Motor neuron (in vitro differentiated cells): ENCODE measurements around the gene GTF2IRD1. TPM values are rescaled to one million over a fixed set of nuclear protein-coding genes. Genes with fewer than 3 reads are reported as not detected.
A peak's percentile ranks its signal among the peaks of the same experiment; 100 is the strongest.
"Not testable (repeated sequence)": the region's sequence is repeated elsewhere in the genome, so short reads cannot be mapped to it uniquely, and the experiment has no call there.

Experiments
- ATAC-seq, 8 experiments: fragments of 200-7000 bp; cut with Tn5 transposase; replicated peaks in 6 of 8; 2 replicates each; pipeline ENCODE4 v1.8.0; 2021; ENCODE audit warnings: mild to moderate bottlenecking in 8 of 8, moderate library complexity in 8 of 8
- H3K27ac ChIP-seq, 2 donors: fragments of 250-450 bp; sonication (Bioruptor Pico); 2 replicates each; pipeline ENCODE4 v1.9.0; 2021; ENCODE audit warnings: antibody characterized with exemption in 2 of 2, mild to moderate bottlenecking in 2 of 2, moderate library complexity in 1 of 2
- H3K4me1 ChIP-seq, 2 donors: fragments of 250-450 bp; sonication (Bioruptor Pico); replicated peaks in 1 of 2; 2 replicates each; pipeline ENCODE4 v1.6.1; 2021; ENCODE audit warnings: antibody characterized with exemption in 2 of 2, mild to moderate bottlenecking in 2 of 2, moderate library complexity in 1 of 2
- H3K4me3 ChIP-seq, 5 donors: fragments of 250-450 bp; sonication (Bioruptor Pico); 2 replicates each; pipeline ENCODE4 v1.9.0; 2021; ENCODE audit warnings: antibody characterized with exemption in 5 of 5, mild to moderate bottlenecking in 5 of 5, moderate library complexity in 4 of 5
- WGBS, 10 experiments: fragments of 450-650 bp; shearing (Covaris generic); methylation state at CpG; one replicate each; pipeline ENCODE4 v1.0.0; 2022; 5-methylcytosine and 5-hydroxymethylcytosine counted together
- in situ Hi-C, 9 experiments: fragments of 400-800 bp; cut with MboI; loops; one replicate each; pipeline ENCODE4 v1.15.0; 2021; ENCODE audit warnings: low sequenced_read_pairs in 9 of 9, low pct_unique_long_range_greater_than_20kb in 2 of 9; ENCODE audit not compliant: unreplicated experiment in 9 of 9
- total RNA-seq, 8 experiments: library from RNA; unstranded; fragments of 300-600 nt; gene quantifications; 2 replicates each; pipeline versions ENCODE4 v1.2.3 to v1.2.4, GENCODE V29; 2022

Gene GTF2IRD1
- total RNA-seq, 8 experiments from 2014 or later = 6.7 to 35.0 (median 24.3) TPM

DNA sequence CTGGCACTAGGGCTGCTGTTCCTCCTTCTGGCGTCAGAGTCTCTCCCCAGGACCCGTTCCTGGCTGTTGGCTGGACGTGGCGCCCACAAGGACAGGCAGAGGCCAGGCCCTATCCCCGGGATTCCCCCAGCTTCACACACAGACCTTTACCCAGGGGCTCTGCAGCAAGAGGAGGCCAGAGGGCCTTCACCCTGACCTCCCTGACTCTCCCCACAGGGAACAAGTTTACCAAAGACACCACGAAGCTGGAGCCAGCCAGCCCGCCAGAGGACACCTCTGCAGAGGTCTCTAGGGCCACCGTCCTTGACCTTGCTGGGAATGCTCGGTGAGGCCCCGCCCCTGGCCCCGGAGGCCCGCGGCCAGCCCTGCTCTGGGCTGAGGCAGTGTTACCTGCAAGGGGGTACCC is 82.2 kb downstream of the GTF2IRD1 start:
- in situ Hi-C loops = no loop called here
- no peak for ATAC-seq
- Histone ChIP-seq H3K4me3 (no peak overlapping the region), H3K27ac (no peak overlapping the region), H3K4me1 (no peaks in the 10 kb centered on the region)
- WGBS, 10 experiments = 79 to 100% (median 91%) methylated on average over 1 to 6 of the region's 13 CpGs; no CpG with 5 or more reads in 7 of the 10 experiments

DNA sequence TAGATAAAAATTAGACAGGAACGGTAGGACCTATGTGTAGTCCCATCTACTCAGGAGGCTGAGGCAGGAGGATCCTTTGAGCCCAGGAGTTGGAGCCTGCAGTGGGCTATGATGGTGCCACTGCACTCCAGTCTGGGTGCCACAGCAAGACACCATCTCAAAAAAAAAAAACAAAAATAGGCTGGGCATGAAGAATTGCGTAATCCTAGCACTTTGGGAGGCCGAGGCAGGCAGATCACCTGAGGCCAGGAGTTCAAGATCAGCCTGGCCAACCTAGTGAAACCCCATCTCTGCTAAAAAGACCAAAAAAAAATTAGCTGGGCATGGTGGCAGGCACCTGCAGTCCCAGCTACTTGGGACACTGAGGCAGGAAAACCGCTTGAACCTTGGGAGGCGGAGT is 88.2 kb downstream of the GTF2IRD1 start:
- H3K4me3 ChIP-seq, H3K4me1 ChIP-seq, ATAC-seq, H3K27ac ChIP-seq, in situ Hi-C loops: not testable (repeated sequence)
- 79 to 100% (median 94%) methylated on average over 1 to 5 of the region's 5 CpGs for WGBS, 10 experiments

DNA sequence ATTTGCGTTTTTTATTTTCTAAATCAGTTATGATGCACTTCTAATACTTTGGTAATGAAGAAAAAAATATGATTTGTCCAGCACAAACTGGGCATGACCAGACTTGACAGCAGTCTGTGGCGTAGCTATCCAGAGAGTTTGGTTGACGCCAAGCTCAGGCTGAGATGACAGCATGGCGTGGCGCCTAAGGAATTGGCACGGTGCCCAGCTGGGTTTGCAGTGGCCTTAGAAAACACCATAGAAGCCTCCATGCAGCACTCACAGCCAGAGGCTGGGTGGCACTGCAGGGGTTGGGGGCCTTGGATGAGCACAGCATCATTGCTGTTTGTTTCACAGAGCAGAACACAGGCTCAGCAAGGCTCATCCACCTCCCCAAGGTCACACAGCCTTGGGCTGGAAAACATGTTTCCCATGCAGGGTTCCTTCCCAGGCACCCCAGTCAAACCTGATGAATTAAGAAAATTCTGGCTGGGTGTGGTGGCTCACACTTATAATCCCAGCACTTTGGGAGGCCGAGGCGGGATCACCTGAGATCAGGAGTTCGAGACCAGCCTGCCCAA is 88.9 kb downstream of the GTF2IRD1 start:
- no peak overlapping the region for H3K4me3 ChIP-seq
- ATAC-seq = peak in 1 of 8 experiments; percentile 47
- WGBS, 10 experiments = 51 to 100% (median 91%) methylated on average over 1 to 7 of the region's 9 CpGs; no CpG with 5 or more reads in 1 of the 10 experiments
- H3K27ac ChIP-seq = no peak overlapping the region
- in situ Hi-C loops = no loop called here
- H3K4me1 ChIP-seq = no peaks in the 10 kb centered on the region

DNA sequence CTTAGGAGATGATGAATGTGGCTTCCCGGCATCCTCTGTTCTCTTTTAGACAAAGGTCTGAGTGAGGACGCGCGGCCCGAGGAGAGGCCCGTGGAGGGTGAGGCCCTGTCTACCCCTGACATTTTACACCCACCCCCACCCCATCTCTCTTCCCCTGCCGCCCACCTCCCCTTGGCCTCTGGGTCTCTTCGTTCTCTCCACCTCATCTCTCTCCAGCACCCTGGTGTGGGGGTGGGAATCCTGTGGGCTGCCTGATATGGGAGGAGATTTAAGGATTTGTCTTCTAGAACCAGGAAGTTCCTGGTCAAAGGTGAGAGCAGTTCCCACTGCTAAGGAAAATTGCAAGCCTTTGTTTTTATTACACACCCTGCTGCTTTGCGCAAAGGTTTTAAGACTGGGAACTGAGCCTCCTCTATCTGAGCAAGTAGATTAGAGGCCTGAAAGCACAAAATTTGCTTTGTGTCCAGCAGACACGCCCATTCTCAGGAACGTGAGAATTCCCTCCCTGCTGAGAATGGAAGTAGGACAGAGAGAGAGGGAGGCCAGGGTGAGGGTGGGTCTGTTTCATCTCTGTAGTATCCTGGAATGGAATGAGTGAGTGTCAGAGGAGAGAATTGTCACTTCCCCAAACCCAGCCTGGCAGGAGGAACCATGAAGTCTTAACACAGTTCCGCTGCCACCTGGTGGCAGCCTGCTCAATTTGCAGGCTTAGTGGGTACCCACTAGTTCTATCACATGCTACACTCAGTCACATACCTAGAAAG is 91.2 kb downstream of the GTF2IRD1 start:
- no peaks in the 10 kb centered on the region for H3K4me1 ChIP-seq
- no peak overlapping the region for H3K27ac ChIP-seq
- 70 to 87% (median 83%) methylated on average over 3 of the region's 12 CpGs; no CpG with 5 or more reads in 7 of the 10 experiments for WGBS, 10 experiments
- in situ Hi-C loops = no loop called here
- H3K4me3 ChIP-seq = no peak overlapping the region
- ATAC-seq = peak in 3 of 8 experiments; percentile 76 to 79 (median 77)

DNA sequence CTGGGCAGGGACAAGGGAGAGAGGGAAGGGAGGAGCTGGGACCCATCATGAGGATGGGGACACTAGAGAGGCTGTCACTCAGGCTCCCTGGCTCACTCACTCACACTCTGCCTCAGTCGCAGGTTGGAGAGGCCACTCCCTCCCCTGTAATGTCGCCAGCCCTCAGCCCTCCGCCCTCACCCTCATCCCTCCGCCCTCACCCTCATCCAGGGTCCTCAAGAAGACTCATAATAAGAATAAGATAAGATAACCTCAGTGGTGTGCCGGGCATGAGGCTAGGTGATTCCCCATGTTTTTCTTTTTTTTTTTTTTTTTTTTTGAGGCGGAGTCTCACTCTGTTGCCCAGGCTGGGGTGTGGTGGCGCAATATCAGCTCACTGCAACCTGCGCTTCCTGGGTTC is 92.2 kb downstream of the GTF2IRD1 start:
- H3K4me3 ChIP-seq = no peak overlapping the region
- in situ Hi-C loops = no loop called here
- WGBS, 10 experiments = 94 to 100% (median 100%) methylated on average over 1 to 3 of the region's 8 CpGs; no CpG with 5 or more reads in 5 of the 10 experiments
- H3K27ac ChIP-seq = no peak overlapping the region
- no peak for ATAC-seq
- H3K4me1 ChIP-seq = no peaks in the 10 kb centered on the region

DNA sequence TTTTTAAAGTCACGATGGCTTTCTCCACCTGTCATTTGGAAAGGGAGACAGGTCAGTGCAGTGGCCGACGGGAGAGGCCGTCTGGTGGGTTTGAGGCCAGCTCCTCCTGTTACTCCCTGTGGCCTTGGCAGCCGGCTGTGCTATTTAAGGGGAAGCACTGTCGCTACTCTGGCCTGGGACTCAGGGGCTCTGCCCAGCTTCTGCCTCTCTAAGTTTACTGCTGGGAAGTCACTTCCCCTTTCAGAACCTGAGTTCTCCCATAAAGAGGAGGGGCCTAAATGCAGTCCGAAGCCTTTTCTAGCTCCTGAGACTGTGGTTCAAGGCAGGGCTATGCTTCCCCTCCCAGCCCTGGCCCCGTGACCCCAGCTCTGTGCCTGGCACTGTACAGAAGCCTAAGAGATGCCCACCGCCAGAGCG is 99.9 kb downstream of the GTF2IRD1 start:
- not testable (repeated sequence) for ATAC-seq
- in situ Hi-C loops = loop anchor here in 3 of 9 experiments (25.0 kb wide), 2 partner anchors 116 to 141 kb away; no protein-coding TSS in a partner anchor
- WGBS, 10 experiments = 86% methylated on average over 4 of the region's 10 CpGs; no CpG with 5 or more reads in 9 of the 10 experiments

DNA sequence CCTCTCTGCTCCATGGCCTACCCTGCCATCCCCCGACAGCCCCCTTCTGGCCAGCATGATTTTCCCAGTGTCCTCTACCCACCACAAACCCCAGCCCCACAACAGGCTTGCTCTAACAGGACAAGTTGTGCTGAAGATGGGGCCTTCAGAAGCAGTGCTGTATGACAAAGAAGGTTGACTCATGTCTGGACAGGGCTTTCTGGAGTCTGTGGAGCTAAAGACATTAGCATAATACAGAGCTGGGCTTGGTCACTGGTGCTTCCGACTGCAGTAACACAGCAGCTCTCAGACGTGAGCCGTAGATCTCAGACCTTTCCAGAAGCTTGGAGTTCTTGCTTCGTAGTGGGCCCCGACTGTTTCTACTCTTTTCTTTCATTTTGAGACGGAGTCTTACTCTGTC is 100.5 kb downstream of the GTF2IRD1 start:
- peak in 7 of 8 experiments; percentile 18 to 100 (median 82) for ATAC-seq
- in situ Hi-C loops = loop anchor here in 3 of 9 experiments (25.0 kb wide), 2 partner anchors 117 to 142 kb away; no protein-coding TSS in a partner anchor

More for the DNA sequence above, 99.9 kb downstream of the GTF2IRD1 start:
- H3K4me3 ChIP-seq, H3K27ac ChIP-seq, H3K4me1 ChIP-seq: not testable (repeated sequence)

DNA sequence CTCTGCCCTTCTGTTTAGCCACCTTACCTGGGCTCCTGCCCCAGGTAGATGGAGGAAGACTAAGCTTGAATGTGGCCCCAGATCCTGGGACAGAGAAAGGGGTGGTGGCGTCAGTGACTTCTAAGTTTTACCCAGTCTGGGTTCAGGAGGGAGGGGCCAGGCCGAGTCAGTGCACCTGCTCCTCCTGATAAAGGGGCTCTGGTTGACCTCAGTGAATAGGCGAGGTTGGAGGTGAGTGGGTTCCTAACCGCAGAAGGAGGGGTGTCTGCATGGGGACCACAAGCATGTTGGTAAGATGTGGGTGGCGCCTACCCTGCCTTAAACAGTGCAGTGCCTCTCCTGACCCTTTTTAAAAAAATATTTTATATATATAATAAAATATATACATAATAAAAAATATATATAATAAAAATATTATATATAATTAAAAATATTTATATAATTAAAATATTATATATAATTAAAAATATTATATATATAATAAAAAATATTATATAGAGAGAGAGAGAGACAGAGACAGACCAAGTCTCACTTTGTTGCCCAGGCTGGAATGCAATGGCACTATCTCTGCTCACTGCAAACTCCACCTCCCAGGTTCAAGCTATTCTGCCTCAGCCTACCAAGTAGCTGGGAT is 106.5 kb downstream of the GTF2IRD1 start:
- Histone ChIP-seq H3K4me1 (no peaks in the 10 kb centered on the region), H3K4me3 (no peak overlapping the region), H3K27ac (no peak overlapping the region)
- ATAC-seq = no peak
- 100% methylated on average over 1 to 3 of the region's 5 CpGs; no CpG with 5 or more reads in 6 of the 10 experiments for WGBS, 10 experiments
- in situ Hi-C loops = loop anchor here in 4 of 9 experiments (10.0 to 25.0 kb wide), 3 partner anchors 123 to 148 kb away; no protein-coding TSS in a partner anchor

More for the DNA sequence above, 100.5 kb downstream of the GTF2IRD1 start:
- WGBS, 10 experiments = 80 to 100% (median 89%) methylated on average over 1 to 5 of the region's 7 CpGs; no CpG with 5 or more reads in 4 of the 10 experiments
- H3K27ac ChIP-seq = no peak overlapping the region
- no peaks in the 10 kb centered on the region for H3K4me1 ChIP-seq
- no peak overlapping the region for H3K4me3 ChIP-seq

DNA sequence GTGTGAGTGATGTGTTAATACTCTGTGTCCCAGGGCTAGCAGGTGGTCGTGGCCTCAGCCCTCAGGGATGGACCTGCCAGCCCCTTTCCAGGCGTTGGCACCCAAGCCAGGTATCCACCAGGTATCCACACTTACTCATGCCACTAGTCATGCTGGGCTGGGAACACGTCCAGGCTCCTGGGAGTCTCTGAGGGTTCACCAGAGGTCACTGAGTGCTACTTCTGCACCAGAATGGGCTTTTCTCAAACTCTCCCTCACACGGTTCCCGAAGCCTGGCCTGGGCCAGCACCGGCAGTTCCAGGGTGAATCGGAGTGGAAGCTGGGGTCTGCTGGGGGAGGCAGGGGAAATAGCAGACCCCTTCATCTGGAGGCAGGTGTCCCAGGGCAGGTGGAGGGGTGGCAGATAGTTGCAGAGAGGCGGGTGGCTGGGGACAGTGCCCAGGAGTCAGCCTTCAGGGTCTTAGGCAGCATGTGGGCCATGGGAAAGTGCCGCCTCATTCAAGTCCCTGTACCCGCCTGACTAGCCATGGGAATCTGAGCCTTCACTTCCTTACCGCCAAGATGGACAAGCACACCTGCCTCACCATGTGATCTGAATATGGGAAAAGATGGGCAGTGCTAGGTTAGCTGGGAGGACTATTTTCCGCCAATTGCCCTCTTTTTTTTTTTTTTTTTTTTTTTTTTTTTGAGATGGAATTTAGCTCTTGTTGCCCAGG is 108.3 kb downstream of the GTF2IRD1 start:
- H3K4me3 ChIP-seq = no peak overlapping the region
- H3K27ac ChIP-seq = no peak overlapping the region
- WGBS, 10 experiments = 100% methylated on average over 1 of the region's 12 CpGs; no CpG with 5 or more reads in 8 of the 10 experiments
- in situ Hi-C loops = loop anchor here in 4 of 9 experiments (10.0 to 25.0 kb wide), 3 partner anchors 125 to 150 kb away; no protein-coding TSS in a partner anchor
- H3K4me1 ChIP-seq = no peaks in the 10 kb centered on the region
- ATAC-seq = no peak

DNA sequence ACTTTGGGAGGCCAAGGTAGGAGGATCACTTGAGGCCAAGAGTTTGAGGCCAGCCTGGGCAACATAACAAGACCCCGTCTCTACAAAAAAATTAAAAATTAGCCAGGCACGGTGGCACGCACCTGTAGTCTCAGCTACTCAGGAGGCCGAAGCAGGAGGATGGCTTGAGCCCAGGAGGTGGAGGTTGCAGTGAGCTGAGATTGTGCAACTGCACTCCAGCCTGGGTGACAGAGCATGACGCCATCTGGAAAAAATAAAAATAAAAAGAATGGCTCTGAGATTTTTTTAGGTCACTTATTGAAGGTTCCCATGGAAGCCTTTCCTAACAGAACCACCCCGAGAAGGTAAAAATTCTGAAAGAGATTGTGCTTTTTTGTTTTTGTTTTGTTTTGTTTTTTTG is 109.9 kb downstream of the GTF2IRD1 start:
- H3K4me3 ChIP-seq, H3K4me1 ChIP-seq, ATAC-seq, H3K27ac ChIP-seq: not testable (repeated sequence)
- 33 to 100% (median 93%) methylated on average over 1 to 5 of the region's 6 CpGs; no CpG with 5 or more reads in 4 of the 10 experiments for WGBS, 10 experiments
- in situ Hi-C loops = loop anchor here in 4 of 9 experiments (10.0 to 25.0 kb wide), 3 partner anchors 126 to 151 kb away; no protein-coding TSS in a partner anchor

DNA sequence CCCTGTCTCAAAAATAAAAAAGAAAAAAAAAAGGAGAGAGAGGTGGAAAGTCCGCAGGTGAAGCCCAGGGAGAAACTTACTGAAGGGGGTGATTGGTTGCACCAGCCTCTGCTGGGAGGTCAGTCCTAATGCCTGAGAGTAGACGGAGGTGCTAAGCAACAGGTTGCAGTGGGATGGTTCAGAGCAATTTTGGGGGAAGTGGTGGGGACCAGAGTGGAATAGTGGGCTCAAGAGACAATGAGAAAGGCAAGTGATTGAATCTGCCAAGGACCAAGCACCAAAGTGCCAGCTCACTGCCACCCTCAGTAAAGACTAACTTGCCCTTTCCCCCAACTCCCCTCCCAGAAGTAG is 113.6 kb downstream of the GTF2IRD1 start:
- WGBS, 10 experiments = 80% methylated on average over 1 of the region's 2 CpGs; no CpG with 5 or more reads in 9 of the 10 experiments
- no peak for ATAC-seq
- H3K4me1 ChIP-seq = peaks cover 5 to 7% of the 10 kb centered on the region in 2 donors
- in situ Hi-C loops = loop anchor here in 4 of 9 experiments (10.0 to 25.0 kb wide), 3 partner anchors 130 to 155 kb away; no protein-coding TSS in a partner anchor
- H3K4me3 ChIP-seq = no peak overlapping the region
- no peak overlapping the region for H3K27ac ChIP-seq

DNA sequence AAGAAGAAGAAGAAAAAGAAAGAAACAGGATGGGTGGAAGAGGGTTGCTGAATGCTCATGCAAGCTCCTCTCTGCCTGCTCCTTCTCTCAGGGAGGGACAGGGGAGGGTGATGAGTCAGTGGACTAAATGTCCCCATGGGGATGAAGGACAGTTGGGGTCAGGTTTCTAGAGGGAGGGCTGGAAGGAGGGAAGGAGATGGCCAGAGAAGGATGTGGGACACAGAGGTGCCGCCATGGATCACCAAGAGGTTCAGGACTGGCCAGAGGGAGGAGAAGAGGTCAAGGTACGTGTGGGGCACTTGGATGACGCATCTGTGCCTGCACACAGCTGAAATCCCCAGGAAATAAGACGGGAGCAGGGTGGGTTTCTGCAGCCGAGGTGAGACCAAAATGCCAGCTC is 115.0 kb downstream of the GTF2IRD1 start:
- in situ Hi-C loops = loop anchor here in 4 of 9 experiments (10.0 to 25.0 kb wide), 3 partner anchors 131 to 156 kb away; no protein-coding TSS in a partner anchor
- Histone ChIP-seq H3K27ac (peak overlapping the region in 1 of 2 donors; percentile 55), H3K4me1 (peaks cover 5 to 7% of the 10 kb centered on the region in 2 donors), H3K4me3 (no peak overlapping the region)
- 0 to 84% methylated on average over 1 to 3 of the region's 5 CpGs; no CpG with 5 or more reads in 8 of the 10 experiments for WGBS, 10 experiments
- ATAC-seq = peak in 5 of 8 experiments; percentile 31 to 77 (median 53)
